CD8-positive, alpha-beta memory T cell (primary cell): ENCODE data around the gene MED20. TPM values are rescaled to one million over a fixed set of nuclear protein-coding genes. Genes with fewer than 3 reads are reported as not detected.

Source experiments
- CTCF ChIA-PET: fragments of 350-600 bp; sonication (Branson Sonifier 250); formaldehyde crosslinking; loops from one replicate; lab custom pipeline; 2021; ENCODE audit warnings: antibody characterized with exemption; lab: Charles Lee
- POLR2A ChIA-PET: fragments of 350-600 bp; sonication (Branson Sonifier 250); formaldehyde crosslinking; loops from one replicate; lab custom pipeline; 2021; ENCODE audit warnings: antibody characterized with exemption; lab: Charles Lee
- DNase-seq, 5 donors: peaks; one replicate each; pipeline versions ENCODE4 v3.0.0 to v3.0.0-alpha.2; 2020 to 2022; ENCODE audit warnings: mixed read lengths in 1 of 5
- H3K27ac ChIP-seq: one replicate; pipeline ENCODE4 v1.7.0; 2013; ENCODE audit warnings: low read depth, mild to moderate bottlenecking, low read length, moderate library complexity
- H3K27me3 ChIP-seq: 2 replicates; pipeline ENCODE4 v1.7.0; 2013; ENCODE audit warnings: low read length, mild to moderate bottlenecking; ENCODE audit not compliant: insufficient read depth, poor library complexity, severe bottlenecking
- H3K36me3 ChIP-seq: 2 replicates; pipeline ENCODE4 v1.7.0; 2013; ENCODE audit warnings: mild to moderate bottlenecking, low read length, moderate library complexity; ENCODE audit not compliant: insufficient read depth
- H3K4me1 ChIP-seq: 2 replicates; pipeline ENCODE4 v1.7.0; 2013; ENCODE audit warnings: mild to moderate bottlenecking, low read length, moderate library complexity; ENCODE audit not compliant: insufficient read depth
- H3K4me3 ChIP-seq: 2 replicates; pipeline ENCODE4 v1.7.0; 2013; ENCODE audit warnings: mild to moderate bottlenecking, low read length
- H3K9me3 ChIP-seq: 2 replicates; pipeline ENCODE4 v1.7.0; 2013; ENCODE audit warnings: mild to moderate bottlenecking, low read length
- H3K27ac Mint-ChIP-seq, 8 donors: one replicate each; pipeline ENCODE4 v1.8.0; 2020 to 2021; ENCODE audit warnings: mixed read lengths in 8 of 8, mild to moderate bottlenecking in 6 of 8, inconsistent platforms in 3 of 8, moderate library complexity in 3 of 8
- H3K27me3 Mint-ChIP-seq, 2 donors: one replicate each; pipeline ENCODE4 v1.8.0; 2020 to 2021; ENCODE audit warnings: mixed read lengths in 2 of 2, mild to moderate bottlenecking in 1 of 2, moderate library complexity in 1 of 2
- H3K36me3 Mint-ChIP-seq, 3 donors: one replicate each; pipeline ENCODE4 v1.8.0; 2020 to 2021; ENCODE audit warnings: mixed read lengths in 3 of 3, inconsistent platforms in 1 of 3, mild to moderate bottlenecking in 1 of 3
- H3K4me1 Mint-ChIP-seq, 3 donors: one replicate each; pipeline ENCODE4 v1.8.0; 2020 to 2021; ENCODE audit warnings: mixed read lengths in 3 of 3, inconsistent platforms in 1 of 3, mild to moderate bottlenecking in 1 of 3
- H3K4me3 Mint-ChIP-seq, 7 donors: one replicate each; pipeline ENCODE4 v1.8.0; 2020 to 2021; ENCODE audit warnings: mixed read lengths in 7 of 7, mild to moderate bottlenecking in 6 of 7, moderate library complexity in 4 of 7, inconsistent platforms in 2 of 7
- H3K9me3 Mint-ChIP-seq, 5 donors: one replicate each; pipeline ENCODE4 v1.8.0; 2020 to 2022; ENCODE audit warnings: mixed read lengths in 5 of 5, mild to moderate bottlenecking in 3 of 5, moderate library complexity in 2 of 5, inconsistent platforms in 1 of 5
- polyA plus RNA-seq: library from polyadenylated mRNA; unstranded; fragments of 300-500 nt; fragmentation: Illumina TruSeq; gene quantifications from one replicate; pipeline ENCODE4 v1.2.3, GENCODE V29; 2021
- total RNA-seq, 2 experiments: library from RNA; stranded (reverse); gene quantifications; one replicate each; pipeline ENCODE4 v1.2.3, GENCODE V29; 2021

Gene MED20
- total and polyA plus RNA-seq, 3 experiments from 2014 or later, result 5.3 to 21.1 (median 18.1) TPM

- DNase-seq, result no peak
- ChIA-PET CTCF (interaction anchor here (1.6 to 3.9 kb wide), 2 partner anchors 144 to 203 kb away, joined by 7 to 15 read pairs; no protein-coding TSS in a partner anchor), POLR2A (no interaction called here)
- Mint-ChIP-seq H3K9me3 (no peaks in the 10 kb centered on the region), H3K4me1 (peaks cover 22 to 30% (median 23%) of the 10 kb centered on the region in 3 donors), H3K4me3 (no peak overlapping the region), H3K27ac (no peak overlapping the region), H3K36me3 (peaks cover 0 to 16% (median 3%) of the 10 kb centered on the region in 3 donors), H3K27me3 (no peaks in the 10 kb centered on the region)
- H3K4me1 ChIP-seq, result peaks cover 22% of the 10 kb centered on the region
- no peak overlapping the region for H3K27ac ChIP-seq
- no peaks in the 10 kb centered on the region for H3K36me3 ChIP-seq
- H3K27me3 ChIP-seq, result no peaks in the 10 kb centered on the region
- H3K4me3 ChIP-seq, result no peak overlapping the region
- H3K9me3 ChIP-seq, result no peaks in the 10 kb centered on the region
Observed at GRCh38 chr6:41900861-41901260, 20.1 kb downstream of the MED20 start.

GRCh38 chr6:41896281-41896680 is 24.7 kb downstream of the MED20 start:
- no peak overlapping the region for H3K4me3 ChIP-seq
- no peaks in the 10 kb centered on the region for H3K36me3 ChIP-seq
- ChIA-PET POLR2A (interaction anchor here (0.6 to 2.0 kb wide), 2 partner anchors 25 to 50 kb away, joined by 8 to 12 read pairs; partner anchors contain the start of genes BYSL and MED20), CTCF (interaction anchor here (0.7 to 3.1 kb wide), 6 partner anchors 25 to 208 kb away, joined by 3 to 11 read pairs (median 4); partner anchors contain the start of genes BYSL, MED20 and TOMM6)
- no peak for DNase-seq
- peak overlapping the region in 7 of 8 donors; percentile 41 to 98 (median 92) for H3K27ac Mint-ChIP-seq
- H3K4me1 Mint-ChIP-seq, result peaks cover 9 to 13% (median 11%) of the 10 kb centered on the region in 3 donors
- H3K27me3 ChIP-seq, result no peaks in the 10 kb centered on the region
- peak overlapping the region; percentile 58 for H3K27ac ChIP-seq
- H3K9me3 Mint-ChIP-seq, result no peaks in the 10 kb centered on the region
- H3K9me3 ChIP-seq, result no peaks in the 10 kb centered on the region
- H3K4me3 Mint-ChIP-seq, result peak overlapping the region in 1 of 7 donors; percentile 26
- no peaks in the 10 kb centered on the region for H3K27me3 Mint-ChIP-seq
- H3K36me3 Mint-ChIP-seq, result peaks cover 0 to 8% (median 0%) of the 10 kb centered on the region in 3 donors
- H3K4me1 ChIP-seq, result peaks cover 24% of the 10 kb centered on the region

- no peaks in the 10 kb centered on the region for H3K27me3 Mint-ChIP-seq
- Histone ChIP-seq H3K9me3 (no peaks in the 10 kb centered on the region), H3K27me3 (no peaks in the 10 kb centered on the region), H3K36me3 (no peaks in the 10 kb centered on the region), H3K4me1 (peaks cover 24% of the 10 kb centered on the region), H3K27ac (peak within 1 kb of the TSS; percentile 58), H3K4me3 (peak within 1 kb of the TSS; percentile 71)
- ChIA-PET CTCF (interaction anchor here (0.7 to 3.1 kb wide), 9 partner anchors 26 to 209 kb away, joined by 3 to 11 read pairs (median 4); partner anchors contain the start of genes BYSL, MED20 and TOMM6), POLR2A (interaction anchor here (0.6 to 2.0 kb wide), 6 partner anchors 26 to 155 kb away, joined by 3 to 12 read pairs (median 6); partner anchors contain the start of genes BYSL, MED20, TAF8 and TOMM6)
- H3K36me3 Mint-ChIP-seq, result peaks cover 0 to 8% (median 0%) of the 10 kb centered on the region in 3 donors
- no peaks in the 10 kb centered on the region for H3K9me3 Mint-ChIP-seq
- H3K4me3 Mint-ChIP-seq, result no peak within 1 kb of the TSS
- DNase-seq, result peak; percentile 85 to 95 (median 89)
- peak within 1 kb of the TSS; percentile 57 to 98 (median 93) for H3K27ac Mint-ChIP-seq
- H3K4me1 Mint-ChIP-seq, result peaks cover 9 to 13% (median 11%) of the 10 kb centered on the region in 3 donors
Observed at GRCh38 chr6:41895300-41896233, 25.4 kb downstream of the MED20 start, which contains the start of gene USP49. TSS of gene USP49 (minus strand) at chr6:41895375. CDS start at chr6:41806983, 88,392 bp downstream.

- H3K27ac Mint-ChIP-seq, result peak overlapping the region in 5 of 8 donors; percentile 57 to 98 (median 90)
- ChIA-PET CTCF (interaction anchor here (1.0 to 1.8 kb wide), 4 partner anchors 41 to 210 kb away, joined by 3 to 5 read pairs (median 4); partner anchors contain the start of gene TOMM6), POLR2A (interaction anchor here (0.6 to 2.0 kb wide), 6 partner anchors 24 to 156 kb away, joined by 3 to 12 read pairs (median 4); partner anchors contain the start of genes BYSL, MED20, TAF8 and TOMM6)
- Histone ChIP-seq H3K36me3 (no peaks in the 10 kb centered on the region), H3K4me3 (peak overlapping the region; percentile 71), H3K27me3 (no peaks in the 10 kb centered on the region), H3K9me3 (no peaks in the 10 kb centered on the region), H3K4me1 (peaks cover 24% of the 10 kb centered on the region), H3K27ac (peak overlapping the region; percentile 48)
- H3K27me3 Mint-ChIP-seq, result no peaks in the 10 kb centered on the region
- peak in 1 of 5 donors; percentile 46 for DNase-seq
- no peaks in the 10 kb centered on the region for H3K9me3 Mint-ChIP-seq
- H3K4me3 Mint-ChIP-seq, result no peak overlapping the region
- H3K36me3 Mint-ChIP-seq, result peaks cover 0 to 5% (median 0%) of the 10 kb centered on the region in 3 donors
- H3K4me1 Mint-ChIP-seq, result peaks cover 9 to 13% (median 11%) of the 10 kb centered on the region in 3 donors
Observed at GRCh38 chr6:41894366-41895299, 26.3 kb downstream of the MED20 start.

- DNase-seq, result no peak
- peaks cover 0 to 5% (median 0%) of the 10 kb centered on the region in 3 donors for H3K36me3 Mint-ChIP-seq
- Histone ChIP-seq H3K36me3 (no peaks in the 10 kb centered on the region), H3K9me3 (no peaks in the 10 kb centered on the region), H3K27me3 (no peaks in the 10 kb centered on the region), H3K27ac (no peak overlapping the region), H3K4me1 (peaks cover 24% of the 10 kb centered on the region), H3K4me3 (no peak overlapping the region)
- H3K27me3 Mint-ChIP-seq, result no peaks in the 10 kb centered on the region
- H3K4me3 Mint-ChIP-seq, result no peak overlapping the region
- POLR2A ChIA-PET, result interaction anchor here (0.6 kb wide), 1 partner anchor 321 kb away, joined by 3 read pairs; no protein-coding TSS in a partner anchor
- CTCF ChIA-PET, result interaction anchor here (1.6 kb wide), 1 partner anchor 151 kb away, joined by 3 read pairs; no protein-coding TSS in a partner anchor
- peaks cover 9 to 13% (median 11%) of the 10 kb centered on the region in 3 donors for H3K4me1 Mint-ChIP-seq
- H3K27ac Mint-ChIP-seq, result no peak overlapping the region
- no peaks in the 10 kb centered on the region for H3K9me3 Mint-ChIP-seq
Observed at GRCh38 chr6:41892921-41893564, 27.9 kb downstream of the MED20 start.

- H3K36me3 Mint-ChIP-seq, result no peaks in the 10 kb centered on the region
- no peaks in the 10 kb centered on the region for H3K9me3 ChIP-seq
- no peak overlapping the region for H3K4me3 Mint-ChIP-seq
- no peaks in the 10 kb centered on the region for H3K4me1 ChIP-seq
- no peak for DNase-seq
- H3K36me3 ChIP-seq, result no peaks in the 10 kb centered on the region
- no peaks in the 10 kb centered on the region for H3K27me3 Mint-ChIP-seq
- ChIA-PET CTCF (interaction anchor here (0.7 to 0.9 kb wide), 2 partner anchors 10 to 34 kb away, joined by 3 read pairs; partner anchors contain the start of genes BYSL and MED20), POLR2A (no interaction called here)
- H3K9me3 Mint-ChIP-seq, result no peaks in the 10 kb centered on the region
- no peaks in the 10 kb centered on the region for H3K4me1 Mint-ChIP-seq
- no peak overlapping the region for H3K27ac ChIP-seq
- H3K4me3 ChIP-seq, result no peak overlapping the region
- H3K27me3 ChIP-seq, result no peaks in the 10 kb centered on the region
- peak overlapping the region in 2 of 8 donors; percentile 29 to 69 for H3K27ac Mint-ChIP-seq
Observed at GRCh38 chr6:41887331-41887751, 33.6 kb downstream of the MED20 start.
